ENCODE data around the gene PCK2. TPM values are rescaled to one million over a fixed set of nuclear protein-coding genes. Genes with fewer than 3 reads are reported as not detected.

Gene PCK2
- total and polyA plus RNA-seq, 2 of the 13 experiments (the other 11 are each of a cell fraction or from before 2014, with no cell fraction given) = 129 to 272 TPM

- TF ChIP-seq, protein P1, sequence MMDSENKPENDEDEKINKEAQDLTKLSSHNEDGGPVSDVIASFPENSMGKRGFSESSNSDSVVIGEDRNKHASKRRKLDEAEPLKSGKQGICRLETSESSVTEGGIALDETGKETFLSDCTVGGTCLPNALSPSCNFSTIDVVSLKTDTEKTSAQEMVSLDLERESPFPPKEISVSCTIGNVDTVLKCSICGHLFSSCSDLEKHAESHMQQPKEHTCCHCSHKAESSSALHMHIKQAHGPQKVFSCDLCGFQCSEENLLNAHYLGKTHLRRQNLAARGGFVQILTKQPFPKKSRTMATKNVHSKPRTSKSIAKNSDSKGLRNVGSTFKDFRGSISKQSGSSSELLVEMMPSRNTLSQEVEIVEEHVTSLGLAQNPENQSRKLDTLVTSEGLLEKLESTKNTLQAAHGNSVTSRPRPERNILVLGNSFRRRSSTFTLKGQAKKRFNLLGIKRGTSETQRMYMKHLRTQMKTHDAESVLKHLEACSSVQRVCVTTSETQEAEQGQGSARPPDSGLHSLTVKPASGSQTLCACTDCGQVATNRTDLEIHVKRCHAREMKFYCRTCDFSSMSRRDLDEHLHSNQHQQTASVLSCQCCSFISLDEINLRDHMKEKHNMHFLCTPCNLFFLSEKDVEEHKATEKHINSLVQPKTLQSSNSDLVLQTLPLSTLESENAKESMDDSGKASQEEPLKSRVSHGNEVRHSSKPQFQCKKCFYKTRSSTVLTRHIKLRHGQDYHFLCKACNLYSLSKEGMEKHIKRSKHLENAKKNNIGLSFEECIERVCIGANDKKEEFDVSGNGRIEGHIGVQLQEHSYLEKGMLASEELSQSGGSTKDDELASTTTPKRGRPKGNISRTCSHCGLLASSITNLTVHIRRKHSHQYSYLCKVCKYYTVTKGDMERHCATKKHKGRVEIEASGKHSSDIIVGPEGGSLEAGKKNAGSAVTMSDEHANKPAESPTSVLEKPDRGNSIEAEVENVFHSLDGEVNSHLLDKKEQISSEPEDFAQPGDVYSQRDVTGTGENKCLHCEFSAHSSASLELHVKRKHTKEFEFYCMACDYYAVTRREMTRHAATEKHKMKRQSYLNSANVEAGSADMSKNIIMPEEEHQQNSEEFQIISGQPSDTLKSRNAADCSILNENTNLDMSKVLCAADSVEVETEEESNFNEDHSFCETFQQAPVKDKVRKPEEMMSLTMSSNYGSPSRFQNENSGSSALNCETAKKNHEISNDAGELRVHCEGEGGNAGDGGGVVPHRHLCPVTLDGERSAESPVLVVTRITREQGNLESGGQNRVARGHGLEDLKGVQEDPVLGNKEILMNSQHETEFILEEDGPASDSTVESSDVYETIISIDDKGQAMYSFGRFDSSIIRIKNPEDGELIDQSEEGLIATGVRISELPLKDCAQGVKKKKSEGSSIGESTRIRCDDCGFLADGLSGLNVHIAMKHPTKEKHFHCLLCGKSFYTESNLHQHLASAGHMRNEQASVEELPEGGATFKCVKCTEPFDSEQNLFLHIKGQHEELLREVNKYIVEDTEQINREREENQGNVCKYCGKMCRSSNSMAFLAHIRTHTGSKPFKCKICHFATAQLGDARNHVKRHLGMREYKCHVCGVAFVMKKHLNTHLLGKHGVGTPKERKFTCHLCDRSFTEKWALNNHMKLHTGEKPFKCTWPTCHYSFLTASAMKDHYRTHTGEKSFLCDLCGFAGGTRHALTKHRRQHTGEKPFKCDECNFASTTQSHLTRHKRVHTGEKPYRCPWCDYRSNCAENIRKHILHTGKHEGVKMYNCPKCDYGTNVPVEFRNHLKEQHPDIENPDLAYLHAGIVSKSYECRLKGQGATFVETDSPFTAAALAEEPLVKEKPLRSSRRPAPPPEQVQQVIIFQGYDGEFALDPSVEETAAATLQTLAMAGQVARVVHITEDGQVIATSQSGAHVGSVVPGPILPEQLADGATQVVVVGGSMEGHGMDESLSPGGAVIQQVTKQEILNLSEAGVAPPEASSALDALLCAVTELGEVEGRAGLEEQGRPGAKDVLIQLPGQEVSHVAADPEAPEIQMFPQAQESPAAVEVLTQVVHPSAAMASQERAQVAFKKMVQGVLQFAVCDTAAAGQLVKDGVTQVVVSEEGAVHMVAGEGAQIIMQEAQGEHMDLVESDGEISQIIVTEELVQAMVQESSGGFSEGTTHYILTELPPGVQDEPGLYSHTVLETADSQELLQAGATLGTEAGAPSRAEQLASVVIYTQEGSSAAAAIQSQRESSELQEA (CRISPR knock-in tag; IDR thresholded peaks at IDR 0.05; ENCODE audit: not compliant biosample characterization) = peak; percentile 75
- TF ChIP-seq DBP (CRISPR knock-in tag; IDR thresholded peaks at IDR 0.05; ENCODE audit: not compliant biosample characterization) (no peak), GLMP (CRISPR knock-in tag; IDR thresholded peaks at IDR 0.05; ENCODE audit: borderline replicate concordance) (no peak), ZNF501 (CRISPR knock-in tag; IDR thresholded peaks at IDR 0.05) (peak; percentile 69), MTERF4 (CRISPR knock-in tag; IDR thresholded peaks at IDR 0.05) (no peak), UBTF (CRISPR knock-in tag; IDR thresholded peaks at IDR 0.05) (peak; percentile 56; the same call in 1 of the 2 replicates), JUNB (CRISPR knock-in tag; IDR thresholded peaks at IDR 0.05; ENCODE audit: borderline replicate concordance) (no peak), ZNF451 (CRISPR knock-in tag; IDR thresholded peaks at IDR 0.05) (peak; percentile 66; the same call in 1 of the 2 replicates), ZNF205 (CRISPR knock-in tag; IDR thresholded peaks at IDR 0.05) (peak; percentile 38; the same call in 1 of the 2 replicates), KLF11 (CRISPR knock-in tag; IDR thresholded peaks at IDR 0.05) (no peak)
- TF ChIP-seq, protein P2, sequence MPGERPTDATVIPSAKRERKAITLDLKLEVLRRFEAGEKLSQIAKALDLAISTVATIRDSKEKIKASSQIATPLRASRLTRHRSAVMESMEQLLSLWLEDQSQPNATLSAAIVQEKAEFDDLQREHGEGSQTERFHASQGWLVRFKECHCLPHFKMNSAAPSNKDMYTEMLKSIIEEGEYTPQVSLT (CRISPR knock-in tag; IDR thresholded peaks at IDR 0.05; ENCODE audit: borderline replicate concordance, low read depth) = 0 out of 2 replicates have a peak, but pooled peaks have one; percentile 19
Observed at GRCh38 chr14:24058260-24058950, 35.7 kb upstream of the PCK2 start (continued).
